ENCODE results near the gene PDE8B.

DNA sequence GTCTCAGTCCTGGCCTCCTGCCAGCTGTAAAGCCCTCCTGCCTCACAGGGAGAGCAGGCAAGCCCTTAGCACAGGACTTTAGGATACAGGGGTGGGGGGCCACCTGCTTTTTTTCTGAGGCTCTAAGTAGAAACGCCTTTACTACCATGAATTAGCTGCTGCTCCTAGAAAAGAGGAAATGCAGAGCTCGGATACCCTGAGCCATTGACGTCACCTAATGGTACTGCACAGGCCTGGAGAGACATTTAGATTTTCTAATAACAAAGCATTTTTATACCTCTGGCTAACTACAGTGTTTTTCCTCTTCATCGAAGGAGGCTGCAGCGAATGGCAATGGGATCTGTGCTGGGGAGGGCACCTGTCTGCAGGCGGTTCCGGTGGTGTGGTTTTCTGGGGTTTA, 144.6 kb downstream of the PDE8B start:
- TF ChIP-seq, protein P1, sequence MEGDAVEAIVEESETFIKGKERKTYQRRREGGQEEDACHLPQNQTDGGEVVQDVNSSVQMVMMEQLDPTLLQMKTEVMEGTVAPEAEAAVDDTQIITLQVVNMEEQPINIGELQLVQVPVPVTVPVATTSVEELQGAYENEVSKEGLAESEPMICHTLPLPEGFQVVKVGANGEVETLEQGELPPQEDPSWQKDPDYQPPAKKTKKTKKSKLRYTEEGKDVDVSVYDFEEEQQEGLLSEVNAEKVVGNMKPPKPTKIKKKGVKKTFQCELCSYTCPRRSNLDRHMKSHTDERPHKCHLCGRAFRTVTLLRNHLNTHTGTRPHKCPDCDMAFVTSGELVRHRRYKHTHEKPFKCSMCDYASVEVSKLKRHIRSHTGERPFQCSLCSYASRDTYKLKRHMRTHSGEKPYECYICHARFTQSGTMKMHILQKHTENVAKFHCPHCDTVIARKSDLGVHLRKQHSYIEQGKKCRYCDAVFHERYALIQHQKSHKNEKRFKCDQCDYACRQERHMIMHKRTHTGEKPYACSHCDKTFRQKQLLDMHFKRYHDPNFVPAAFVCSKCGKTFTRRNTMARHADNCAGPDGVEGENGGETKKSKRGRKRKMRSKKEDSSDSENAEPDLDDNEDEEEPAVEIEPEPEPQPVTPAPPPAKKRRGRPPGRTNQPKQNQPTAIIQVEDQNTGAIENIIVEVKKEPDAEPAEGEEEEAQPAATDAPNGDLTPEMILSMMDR (IDR thresholded peaks at IDR 0.05), result no peak
- no peak for TF ChIP-seq POLR2A (IDR thresholded peaks at IDR 0.05)

Measured in ovary (tissue), 3 donors.